ENCODE measurements around the gene PRDX1.

- no peak for TF ChIP-seq CTCF (IDR thresholded peaks at IDR 0.05; ENCODE audit: borderline replicate concordance, extremely low read depth, low read length, poor library complexity, severe bottlenecking)
- TF ChIP-seq EZH2 (IDR thresholded peaks at IDR 0.05; ENCODE audit: borderline replicate concordance, low read depth, low read length, severe bottlenecking), result no peak
Measured at GRCh38 chr1:45522324-45523104, 830 bp upstream of the PRDX1 start.

Data from DND-41 (cell line).